Thoracic aorta (tissue), 2 donors: Measurements from ENCODE around the gene TFR2. TPM values are rescaled to one million over a fixed set of nuclear protein-coding genes. Genes with fewer than 3 reads are reported as not detected.

Experiments used
- ATAC-seq: fragments of 150-250 bp; one replicate; pipeline ENCODE4 v1.8.0; 2017; ENCODE audit warnings: low read depth; ENCODE audit not compliant: insufficient number of reproducible peaks, low FRiP score
- DNase-seq: peaks from one replicate; pipeline ENCODE4 v3.0.0-alpha.2; 2020; ENCODE audit warnings: low spot score
- H3K27ac ChIP-seq, 2 donors: fragments of 200-600 bp; sonication (generic); 1 replicate in 1 of 2; 2 replicates in 1 of 2; pipeline ENCODE4 v1.5.1; 2016; ENCODE audit warnings: mild to moderate bottlenecking in 2 of 2, moderate library complexity in 2 of 2
- H3K27me3 ChIP-seq: fragments of 200-600 bp; sonication (generic); replicated peaks from 2 replicates; pipeline ENCODE4 v1.6.0; 2016; ENCODE audit warnings: mild to moderate bottlenecking; ENCODE audit not compliant: insufficient read depth
- H3K36me3 ChIP-seq: fragments of 200-600 bp; sonication (generic); one replicate; pipeline ENCODE4 v1.5.1; 2016
- H3K4me1 ChIP-seq, 2 donors: fragments of 200-600 bp; sonication (generic); 1 replicate in 1 of 2; 2 replicates in 1 of 2; pipeline versions ENCODE4 v1.5.1 to v1.6.0; 2016; ENCODE audit warnings: low read depth in 2 of 2, mild to moderate bottlenecking in 1 of 2; ENCODE audit not compliant: control insufficient read depth in 1 of 2
- H3K4me3 ChIP-seq: fragments of 200-600 bp; sonication (generic); 2 replicates; pipeline ENCODE4 v1.5.1; 2016; ENCODE audit warnings: mild to moderate bottlenecking
- H3K9me3 ChIP-seq: fragments of 200-600 bp; sonication (generic); 2 replicates; pipeline ENCODE4 v1.5.1; 2016
- total RNA-seq, 2 donors: library from RNA; depleted of rRNA; stranded (reverse); fragments of >200 nt; gene quantifications; one replicate each; pipeline versions ENCODE4 v1.1.0 to v1.2.3, GENCODE V29; 2016
- TF ChIP-seq, protein P1 (sequence below): fragments of 200-600 bp; sonication (generic); IDR thresholded peaks from one replicate; pipeline ENCODE4 v1.5.1; 2019; ENCODE audit warnings: antibody characterized with exemption

The TFR2 gene
- total RNA-seq, 2 donors from 2014 or later = 0.35 to 1.9 TPM

DNA sequence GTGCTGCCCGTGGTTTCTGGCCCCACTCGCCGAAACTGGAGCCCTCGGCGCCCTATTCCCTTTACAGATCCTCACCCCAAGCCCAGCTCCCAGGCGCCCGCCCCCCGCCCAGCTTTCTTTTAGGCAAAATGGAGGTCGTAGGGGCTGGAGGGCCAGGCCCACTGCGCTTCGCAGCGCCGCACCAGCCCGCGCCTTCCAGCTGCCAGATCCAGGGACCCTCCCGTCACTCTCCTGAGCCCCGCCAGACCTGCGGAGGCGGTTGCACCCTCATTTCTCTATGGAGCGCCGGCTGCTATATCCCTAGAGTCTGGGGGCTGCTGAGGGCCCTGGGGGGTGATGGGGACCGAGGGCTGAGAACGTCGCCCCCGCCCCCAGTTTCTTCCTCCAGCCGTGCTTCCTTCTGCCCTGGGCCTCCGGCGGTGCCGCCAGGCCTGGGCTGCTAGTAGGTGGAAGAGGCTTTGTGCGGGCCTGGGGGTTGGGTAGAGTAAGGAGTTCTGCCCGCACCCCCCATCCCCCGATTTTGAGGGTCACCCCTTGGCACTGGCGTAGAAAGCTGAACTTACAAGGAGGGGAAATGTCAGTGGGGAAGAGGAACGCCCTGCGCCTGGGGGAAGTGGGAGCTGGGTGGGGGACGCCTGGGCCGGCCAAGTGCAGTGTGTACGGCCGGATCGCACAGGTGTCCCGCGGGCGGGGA lies 33.2 kb upstream of the TFR2 start:
- Histone ChIP-seq H3K27me3 (no peaks in the 10 kb centered on the region), H3K9me3 (no peaks in the 10 kb centered on the region), H3K27ac (peak overlapping the region; percentile 97 to 98), H3K4me1 (peaks cover 7 to 8% of the 10 kb centered on the region in 2 donors), H3K36me3 (peaks cover 30% of the 10 kb centered on the region), H3K4me3 (peak overlapping the region; percentile 92)
- TF ChIP-seq, protein P1, sequence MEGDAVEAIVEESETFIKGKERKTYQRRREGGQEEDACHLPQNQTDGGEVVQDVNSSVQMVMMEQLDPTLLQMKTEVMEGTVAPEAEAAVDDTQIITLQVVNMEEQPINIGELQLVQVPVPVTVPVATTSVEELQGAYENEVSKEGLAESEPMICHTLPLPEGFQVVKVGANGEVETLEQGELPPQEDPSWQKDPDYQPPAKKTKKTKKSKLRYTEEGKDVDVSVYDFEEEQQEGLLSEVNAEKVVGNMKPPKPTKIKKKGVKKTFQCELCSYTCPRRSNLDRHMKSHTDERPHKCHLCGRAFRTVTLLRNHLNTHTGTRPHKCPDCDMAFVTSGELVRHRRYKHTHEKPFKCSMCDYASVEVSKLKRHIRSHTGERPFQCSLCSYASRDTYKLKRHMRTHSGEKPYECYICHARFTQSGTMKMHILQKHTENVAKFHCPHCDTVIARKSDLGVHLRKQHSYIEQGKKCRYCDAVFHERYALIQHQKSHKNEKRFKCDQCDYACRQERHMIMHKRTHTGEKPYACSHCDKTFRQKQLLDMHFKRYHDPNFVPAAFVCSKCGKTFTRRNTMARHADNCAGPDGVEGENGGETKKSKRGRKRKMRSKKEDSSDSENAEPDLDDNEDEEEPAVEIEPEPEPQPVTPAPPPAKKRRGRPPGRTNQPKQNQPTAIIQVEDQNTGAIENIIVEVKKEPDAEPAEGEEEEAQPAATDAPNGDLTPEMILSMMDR = no peak
- ATAC-seq (no peak), DNase-seq (no peak)

GRCh38 chr7:100673942-100674410 lies 32.6 kb upstream of the TFR2 start:
- Histone ChIP-seq H3K36me3 (peaks cover 25% of the 10 kb centered on the region), H3K4me1 (peaks cover 7 to 8% of the 10 kb centered on the region in 2 donors), H3K9me3 (no peaks in the 10 kb centered on the region), H3K27me3 (no peaks in the 10 kb centered on the region), H3K4me3 (peak overlapping the region; percentile 92), H3K27ac (peak overlapping the region; percentile 97 to 98)
- TF ChIP-seq, protein P1 = no peak
- DNase-seq = no peak
- ATAC-seq = peak; percentile 7

DNA sequence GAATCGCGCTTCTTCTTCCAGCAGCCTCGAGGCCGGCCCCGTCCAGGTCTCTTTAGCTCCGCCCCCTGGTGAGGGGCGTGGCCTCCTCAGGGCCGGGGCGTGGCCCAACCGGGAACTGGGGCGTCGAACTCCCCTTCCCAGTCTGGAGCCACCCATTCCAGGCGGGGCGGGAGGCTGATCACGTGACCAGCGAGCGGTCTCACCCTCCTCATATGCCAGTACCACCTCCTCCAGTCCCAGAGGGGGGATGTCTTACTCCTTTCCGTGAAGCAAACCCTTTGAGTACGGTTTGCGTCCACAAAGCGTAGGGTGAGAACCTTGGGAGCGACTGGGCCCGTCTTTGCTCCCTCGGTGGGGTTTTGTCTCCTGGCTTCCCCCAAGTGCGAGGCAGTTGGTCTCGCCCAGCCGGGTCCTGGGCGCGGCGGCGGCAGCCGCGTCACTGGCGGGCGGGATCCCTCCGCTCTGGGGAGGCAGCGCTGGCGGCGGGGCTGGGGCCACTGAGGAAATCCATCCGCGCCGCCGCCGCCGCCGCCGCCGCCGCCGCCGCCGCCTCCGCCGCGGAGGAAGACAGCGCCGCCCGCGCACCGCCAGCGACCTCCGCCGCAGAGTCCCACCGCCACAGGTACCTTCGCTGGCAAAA lies 32.1 kb upstream of the TFR2 start, which contains the start of gene GNB2:
TSS of gene GNB2 (plus strand) at position 439 of the 640 bp plus-strand sequence. CDS start 2,526 bp downstream, outside the sequence.
- peaks cover 20% of the 10 kb centered on the region for H3K36me3 ChIP-seq
- H3K27me3 ChIP-seq = no peaks in the 10 kb centered on the region
- peak; percentile 97 for DNase-seq

GRCh38 chr7:100671353-100672327 lies 30.3 kb upstream of the TFR2 start:
- TF ChIP-seq, protein P1 = no peak
- ATAC-seq = no peak
- Histone ChIP-seq H3K4me3 (no peak overlapping the region), H3K4me1 (peaks cover 7 to 20% of the 10 kb centered on the region in 2 donors), H3K9me3 (no peaks in the 10 kb centered on the region), H3K36me3 (peaks cover 3% of the 10 kb centered on the region), H3K27ac (no peak overlapping the region), H3K27me3 (no peaks in the 10 kb centered on the region)
- no peak for DNase-seq

More for the DNA sequence above, 32.1 kb upstream of the TFR2 start, which contains the start of gene GNB2:
- ATAC-seq = peak; percentile 92
- peak within 1 kb of the TSS; percentile 97 to 98 for H3K27ac ChIP-seq
- peak within 1 kb of the TSS; percentile 92 for H3K4me3 ChIP-seq
- TF ChIP-seq, protein P1 = no peak
- no peaks in the 10 kb centered on the region for H3K9me3 ChIP-seq
- peaks cover 7 to 9% of the 10 kb centered on the region in 2 donors for H3K4me1 ChIP-seq
